GM18508 (cell line): ENCODE results near the gene NLK.
A peak's percentile ranks its signal among the peaks of the same experiment; 100 is the strongest.

ENCODE experiments used
- ATAC-seq: cut with Tn5 transposase; IDR thresholded peaks from one replicate; pipeline ENCODE4 v1.9.1; 2021; ENCODE audit warnings: moderate number of reproducible peaks; ENCODE audit not compliant: insufficient read depth, unreplicated experiment

The NLK gene

GRCh38 chr17:28038802-28039201 is 3.7 kb upstream of the NLK start:
- ATAC-seq, result no peak

GRCh38 chr17:28039251-28039650 is 3.2 kb upstream of the NLK start:
- ATAC-seq, result no peak

GRCh38 chr17:28040406-28040805 is 2.1 kb upstream of the NLK start:
- ATAC-seq, result no peak

- peak; percentile 73 for ATAC-seq
Observed at GRCh38 chr17:28041068-28041843, 1.2 kb upstream of the NLK start.

- ATAC-seq, result no peak
Observed at GRCh38 chr17:28041844-28042656, 427 bp upstream of the NLK start.

- no peak for ATAC-seq
Observed at GRCh38 chr17:28042721-28043291, 329 bp downstream of the NLK start.

- no peak for ATAC-seq
Observed at GRCh38 chr17:28043296-28043695, 819 bp downstream of the NLK start.

GRCh38 chr17:28043741-28044140 is 1.3 kb downstream of the NLK start:
- no peak for ATAC-seq

GRCh38 chr17:28045304-28045703 is 2.8 kb downstream of the NLK start:
- no peak for ATAC-seq

GRCh38 chr17:28046034-28046825 is 3.8 kb downstream of the NLK start:
- no peak for ATAC-seq

GRCh38 chr17:28047806-28048205 is 5.3 kb downstream of the NLK start:
- no peak for ATAC-seq

GRCh38 chr17:28049071-28049470 is 6.6 kb downstream of the NLK start:
- ATAC-seq, result no peak

GRCh38 chr17:28053044-28053670 is 10.7 kb downstream of the NLK start:
- ATAC-seq, result no peak

- no peak for ATAC-seq
Observed at GRCh38 chr17:28053725-28054124, 11.2 kb downstream of the NLK start.

GRCh38 chr17:28055546-28056275 is 13.2 kb downstream of the NLK start:
- ATAC-seq, result no peak

- ATAC-seq, result no peak
Observed at GRCh38 chr17:28056276-28056620, 13.8 kb downstream of the NLK start.

- peak; percentile 77 for ATAC-seq
Observed at GRCh38 chr17:28057731-28058246, 15.3 kb downstream of the NLK start.

- no peak for ATAC-seq
Observed at GRCh38 chr17:28059675-28060074, 17.2 kb downstream of the NLK start.

- no peak for ATAC-seq
Observed at GRCh38 chr17:28065706-28066105, 23.2 kb downstream of the NLK start.
